ENCODE results near the gene UPK3B. TPM values are rescaled to one million over a fixed set of nuclear protein-coding genes. Genes with fewer than 3 reads are reported as not detected.

The UPK3B gene
- total RNA-seq, 6 experiments from 2014 or later: 0.22 to 1.5 (median 0.51) TPM; not detected in 3

GRCh38 chr7:76512941-76513816 is 2.8 kb downstream of the UPK3B start:
- H3K36me3 ChIP-seq: no peaks in the 10 kb centered on the region
- H3K4me3 ChIP-seq: no peak overlapping the region
- no peak overlapping the region for H3K27ac ChIP-seq
- TF ChIP-seq CTCF (IDR thresholded peaks at IDR 0.05): peak in 1 of 4 donors; percentile 9
- no peak for TF ChIP-seq POLR2A (IDR thresholded peaks at IDR 0.05)
- 50% methylated on average over 11 of the region's 21 CpGs for WGBS (ENCODE audit: insufficient coverage, low coverage, low lambda C conversion rate, missing lambda C conversion rate)
- intact Hi-C loops (cut with DNase I): loop anchor here in 1 of 2 donors (10.0 kb wide), 1 partner anchor 482 kb away; no protein-coding TSS in a partner anchor
- DNase-seq (no peak), ATAC-seq (no peak)
- H3K9me3 ChIP-seq: no peaks in the 10 kb centered on the region
- no peaks in the 10 kb centered on the region for H3K27me3 ChIP-seq
- H3K4me1 ChIP-seq: no peaks in the 10 kb centered on the region

GRCh38 chr7:76513817-76514799 is 3.8 kb downstream of the UPK3B start:
- Histone ChIP-seq H3K4me3 (no peak overlapping the region), H3K27ac (no peak overlapping the region), H3K27me3 (no peaks in the 10 kb centered on the region), H3K4me1 (no peaks in the 10 kb centered on the region), H3K9me3 (no peaks in the 10 kb centered on the region), H3K36me3 (no peaks in the 10 kb centered on the region)
- ATAC-seq (no peak), DNase-seq (no peak)
- intact Hi-C loops (cut with DNase I): loop anchor here in 1 of 2 donors (10.0 kb wide), 1 partner anchor 481 kb away; no protein-coding TSS in a partner anchor
- 79% methylated on average over 11 of the region's 29 CpGs for WGBS (ENCODE audit: insufficient coverage, low coverage, low lambda C conversion rate, missing lambda C conversion rate)
- TF ChIP-seq CTCF (IDR thresholded peaks at IDR 0.05): no peak
- TF ChIP-seq POLR2A (IDR thresholded peaks at IDR 0.05): no peak

GRCh38 chr7:76514926-76515771 is 4.8 kb downstream of the UPK3B start:
- no peak for ATAC-seq
- no peak for DNase-seq
- Histone ChIP-seq H3K9me3 (no peaks in the 10 kb centered on the region), H3K4me3 (no peak overlapping the region), H3K27ac (no peak overlapping the region), H3K27me3 (no peaks in the 10 kb centered on the region), H3K4me1 (no peaks in the 10 kb centered on the region), H3K36me3 (no peaks in the 10 kb centered on the region)
- no CpG with 5 or more reads among the region's 16 CpGs for WGBS (ENCODE audit: insufficient coverage, low coverage, low lambda C conversion rate, missing lambda C conversion rate)
- TF ChIP-seq CTCF (IDR thresholded peaks at IDR 0.05) (no peak), POLR2A (IDR thresholded peaks at IDR 0.05) (no peak)
- intact Hi-C loops (cut with DNase I): loop anchor here in 1 of 2 donors (10.0 kb wide), 1 partner anchor 480 kb away; no protein-coding TSS in a partner anchor

Measured in right lobe of liver (tissue), 6 donors.